ENCODE data around the gene BORCS5. TPM values are rescaled to one million over a fixed set of nuclear protein-coding genes. Genes with fewer than 3 reads are reported as not detected.

The BORCS5 gene
- total RNA-seq, 4 donors from 2014 or later, result 10.3 to 23.7 (median 19.6) TPM

DNA sequence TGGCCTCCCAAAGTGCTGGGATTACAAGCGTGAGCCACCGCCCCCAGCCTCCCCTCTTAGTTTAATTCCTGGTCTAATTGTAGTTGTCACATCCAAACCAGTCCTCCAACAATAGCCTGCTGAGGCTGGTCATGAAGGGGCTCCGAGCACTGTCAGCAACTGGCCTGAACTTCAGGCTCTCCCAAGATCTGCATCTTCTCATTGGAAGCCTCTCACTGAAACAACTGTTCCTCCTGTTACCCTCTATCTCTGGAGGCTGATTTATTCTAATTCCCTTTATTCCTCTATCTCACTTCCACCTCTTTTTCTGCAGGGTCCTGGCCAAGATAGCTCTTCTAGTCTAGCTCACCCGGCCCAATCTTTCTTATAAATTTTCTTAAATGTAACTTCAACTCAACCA is 116.3 kb downstream of the BORCS5 start:
- no peak overlapping the region for H3K27ac ChIP-seq
- no peak for DNase-seq
- peaks cover 9 to 15% of the 10 kb centered on the region in 2 donors for H3K36me3 ChIP-seq
- no peak overlapping the region for H3K4me3 ChIP-seq (replicated peaks in 1 of 3)
- intact Hi-C loops (cut with DNase I), result no loop called here
- TF ChIP-seq, protein P1, sequence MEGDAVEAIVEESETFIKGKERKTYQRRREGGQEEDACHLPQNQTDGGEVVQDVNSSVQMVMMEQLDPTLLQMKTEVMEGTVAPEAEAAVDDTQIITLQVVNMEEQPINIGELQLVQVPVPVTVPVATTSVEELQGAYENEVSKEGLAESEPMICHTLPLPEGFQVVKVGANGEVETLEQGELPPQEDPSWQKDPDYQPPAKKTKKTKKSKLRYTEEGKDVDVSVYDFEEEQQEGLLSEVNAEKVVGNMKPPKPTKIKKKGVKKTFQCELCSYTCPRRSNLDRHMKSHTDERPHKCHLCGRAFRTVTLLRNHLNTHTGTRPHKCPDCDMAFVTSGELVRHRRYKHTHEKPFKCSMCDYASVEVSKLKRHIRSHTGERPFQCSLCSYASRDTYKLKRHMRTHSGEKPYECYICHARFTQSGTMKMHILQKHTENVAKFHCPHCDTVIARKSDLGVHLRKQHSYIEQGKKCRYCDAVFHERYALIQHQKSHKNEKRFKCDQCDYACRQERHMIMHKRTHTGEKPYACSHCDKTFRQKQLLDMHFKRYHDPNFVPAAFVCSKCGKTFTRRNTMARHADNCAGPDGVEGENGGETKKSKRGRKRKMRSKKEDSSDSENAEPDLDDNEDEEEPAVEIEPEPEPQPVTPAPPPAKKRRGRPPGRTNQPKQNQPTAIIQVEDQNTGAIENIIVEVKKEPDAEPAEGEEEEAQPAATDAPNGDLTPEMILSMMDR (IDR thresholded peaks at IDR 0.05), result no peak
- TF ChIP-seq POLR2A (IDR thresholded peaks at IDR 0.05), result no peak
- H3K27me3 ChIP-seq, result no peaks in the 10 kb centered on the region
- no peaks in the 10 kb centered on the region for H3K9me3 ChIP-seq
- H3K4me1 ChIP-seq, result peaks cover 1 to 4% of the 10 kb centered on the region in 2 donors
- WGBS, 2 donors, result 89 to 94% methylated on average over 4 of the region's 4 CpGs

DNA sequence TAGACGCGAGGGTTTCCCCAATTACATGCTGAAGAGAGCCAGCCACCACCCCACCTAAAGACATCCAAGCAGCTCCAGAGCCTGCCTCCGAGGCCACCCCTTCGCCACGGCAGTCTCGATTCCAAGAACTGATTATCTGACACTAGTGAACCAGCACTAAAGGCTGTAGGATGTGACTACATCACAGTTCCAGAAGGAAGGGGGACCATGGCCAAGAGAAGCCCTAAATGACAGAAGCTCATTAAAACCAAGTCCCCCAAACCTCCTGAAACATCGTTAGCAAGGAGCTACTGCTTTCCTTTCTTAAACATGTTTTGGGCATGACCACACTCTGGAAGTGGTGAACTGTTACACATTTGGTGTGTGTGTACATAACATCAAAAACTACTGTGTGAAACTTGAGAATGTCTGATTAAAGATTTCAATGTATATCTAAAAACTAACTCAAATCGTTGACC is 117.6 kb downstream of the BORCS5 start:
- Histone ChIP-seq H3K4me1 (no peaks in the 10 kb centered on the region), H3K4me3 (replicated peaks in 1 of 3) (no peak overlapping the region), H3K27ac (no peak overlapping the region), H3K27me3 (no peaks in the 10 kb centered on the region), H3K9me3 (no peaks in the 10 kb centered on the region), H3K36me3 (peaks cover 9 to 22% of the 10 kb centered on the region in 2 donors)
- TF ChIP-seq, protein P1 (IDR thresholded peaks at IDR 0.05), result no peak
- TF ChIP-seq POLR2A (IDR thresholded peaks at IDR 0.05), result no peak
- intact Hi-C loops (cut with DNase I), result no loop called here
- 80 to 94% methylated on average over 8 of the region's 8 CpGs for WGBS, 2 donors
- DNase-seq, result no peak

DNA sequence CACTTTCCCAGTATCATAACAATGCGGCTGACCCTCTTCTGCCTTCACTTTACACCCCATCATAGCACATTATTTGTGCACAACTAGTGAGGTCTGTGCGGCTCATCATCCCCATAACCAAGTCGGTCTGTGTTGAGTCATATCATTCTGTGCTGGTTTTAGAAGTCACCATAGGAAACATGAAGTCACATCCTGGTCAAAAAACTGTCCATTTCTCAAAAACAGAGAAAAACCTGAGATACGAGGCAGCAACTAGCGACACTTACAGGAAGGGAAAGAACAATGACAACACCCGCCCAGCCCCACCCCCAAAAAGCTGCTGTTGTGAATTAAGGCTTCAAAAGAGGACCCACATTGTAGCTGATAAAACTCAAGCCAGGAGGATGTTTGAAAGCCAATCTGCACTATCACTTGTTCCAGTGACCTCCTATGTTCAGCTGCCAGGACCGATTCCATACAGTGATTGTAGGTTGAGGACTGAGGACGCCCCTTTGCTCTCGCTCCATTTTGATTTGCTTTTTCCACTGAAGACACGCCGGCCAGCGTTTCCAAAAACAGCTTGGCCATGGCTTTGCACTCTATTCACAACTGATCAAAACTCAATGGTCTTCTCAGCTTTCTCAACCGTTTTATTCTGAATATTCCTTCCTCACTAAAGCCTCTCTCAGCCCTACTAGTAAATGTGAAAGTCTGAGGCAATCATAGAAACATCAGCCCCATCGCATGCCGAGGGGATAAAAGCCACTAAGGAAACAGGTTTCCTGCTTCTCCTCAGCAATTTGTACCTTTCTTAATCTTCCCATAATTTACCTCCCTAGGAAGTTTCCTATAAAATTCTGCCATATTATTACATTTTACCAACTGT is 118.3 kb downstream of the BORCS5 start:
- no peaks in the 10 kb centered on the region for H3K4me1 ChIP-seq
- no peak for DNase-seq
- no peaks in the 10 kb centered on the region for H3K9me3 ChIP-seq
- H3K4me3 ChIP-seq (replicated peaks in 1 of 3), result no peak overlapping the region
- H3K27ac ChIP-seq, result peak overlapping the region in 1 of 3 donors; percentile 27
- no peak for TF ChIP-seq POLR2A (IDR thresholded peaks at IDR 0.05)
- TF ChIP-seq, protein P1 (IDR thresholded peaks at IDR 0.05), result no peak
- H3K27me3 ChIP-seq, result no peaks in the 10 kb centered on the region
- intact Hi-C loops (cut with DNase I), result no loop called here
- whole genome bisulfite sequencing, 2 donors, result 88% methylated on average over 15 of the region's 15 CpGs
- H3K36me3 ChIP-seq, result peaks cover 9 to 22% of the 10 kb centered on the region in 2 donors

DNA sequence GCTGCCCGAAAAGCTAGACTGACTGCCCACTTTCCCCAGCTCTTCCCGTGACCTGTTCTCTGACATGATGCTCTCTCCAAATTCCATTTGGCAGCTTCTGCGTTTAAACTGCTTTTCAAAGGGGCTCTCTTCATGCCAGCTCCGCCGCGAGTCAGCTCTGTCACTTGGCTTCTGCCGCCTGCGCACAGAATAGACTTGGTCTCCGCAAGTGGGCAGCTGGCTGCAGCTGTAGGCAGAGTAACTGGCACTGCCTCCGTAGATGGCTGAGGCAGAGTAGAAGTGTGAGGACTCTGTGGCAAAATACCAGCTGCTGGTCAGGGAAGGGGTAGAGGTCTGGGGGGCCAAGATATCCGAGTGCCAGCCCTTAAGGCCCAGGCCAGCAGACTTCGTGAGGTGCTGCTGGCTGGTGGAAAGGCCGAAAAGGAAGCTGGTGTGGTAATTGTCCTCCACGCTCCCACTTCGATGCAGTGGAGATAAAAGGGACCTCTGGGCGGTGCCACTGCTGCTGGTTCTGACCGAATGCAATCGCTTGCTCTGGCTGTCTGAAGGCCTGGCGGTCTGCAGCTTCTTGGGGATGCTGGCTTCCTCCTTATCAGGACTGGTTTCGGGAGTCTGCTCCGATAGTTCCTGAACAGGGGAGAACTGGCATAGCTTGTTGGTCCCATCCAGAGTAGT is 120.1 kb downstream of the BORCS5 start:
- no peak for DNase-seq
- no peak overlapping the region for H3K27ac ChIP-seq
- H3K27me3 ChIP-seq, result no peaks in the 10 kb centered on the region
- no peaks in the 10 kb centered on the region for H3K9me3 ChIP-seq
- peaks cover 9 to 22% of the 10 kb centered on the region in 2 donors for H3K36me3 ChIP-seq
- 96 to 97% methylated on average over 19 to 20 of the region's 21 CpGs for WGBS, 2 donors
- no peaks in the 10 kb centered on the region for H3K4me1 ChIP-seq
- TF ChIP-seq POLR2A (IDR thresholded peaks at IDR 0.05), result no peak
- TF ChIP-seq, protein P1 (IDR thresholded peaks at IDR 0.05), result no peak
- no peak overlapping the region for H3K4me3 ChIP-seq (replicated peaks in 1 of 3)
- intact Hi-C loops (cut with DNase I), result no loop called here

DNA sequence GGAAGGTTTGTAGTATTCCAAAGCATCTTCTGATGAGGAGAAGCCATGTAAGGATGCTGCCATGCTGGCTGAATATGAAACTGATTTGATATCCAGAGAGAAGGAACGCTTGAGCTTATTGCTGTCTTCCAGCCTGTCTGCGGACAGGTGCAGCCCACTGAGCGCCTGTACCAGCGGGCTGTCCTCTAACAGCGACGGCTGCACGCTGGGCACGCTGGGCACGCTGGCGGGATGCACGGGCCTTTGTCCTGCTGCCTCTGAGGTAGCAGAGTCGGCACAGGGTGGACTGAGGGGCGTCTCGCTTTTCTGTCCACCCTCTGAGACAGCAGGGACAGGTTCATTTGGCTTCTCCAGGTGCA is 120.6 kb downstream of the BORCS5 start:
- no peaks in the 10 kb centered on the region for H3K9me3 ChIP-seq
- intact Hi-C loops (cut with DNase I), result no loop called here
- no peaks in the 10 kb centered on the region for H3K27me3 ChIP-seq
- H3K36me3 ChIP-seq, result peaks cover 9 to 22% of the 10 kb centered on the region in 2 donors
- H3K27ac ChIP-seq, result no peak overlapping the region
- no peaks in the 10 kb centered on the region for H3K4me1 ChIP-seq
- H3K4me3 ChIP-seq (replicated peaks in 1 of 3), result no peak overlapping the region
- 100% methylated on average over 3 to 14 of the region's 14 CpGs for WGBS, 2 donors
- TF ChIP-seq, protein P1 (IDR thresholded peaks at IDR 0.05), result no peak
- TF ChIP-seq POLR2A (IDR thresholded peaks at IDR 0.05), result no peak
- no peak for DNase-seq

Data from thyroid gland (tissue), 4 donors.